HepG2 (cell line): ENCODE results near the gene FMNL2. TPM values are rescaled to one million over a fixed set of nuclear protein-coding genes. Genes with fewer than 3 reads are reported as not detected.

ENCODE experiments used
- CBX1 ChIP-seq: IDR thresholded peaks from one replicate; pipeline ENCODE4 v1.6.1; 2016; ENCODE audit warnings: antibody characterized with exemption, low read depth
- EEA1 ChIP-seq: sonication (generic); formaldehyde crosslinking; IDR thresholded peaks from 2 replicates; pipeline ENCODE4 v1.5.1; 2020; ENCODE audit warnings: mild to moderate bottlenecking, missing genetic modification reagents, borderline replicate concordance
- FIP1L1 ChIP-seq: fragments of 200-400 bp; formaldehyde crosslinking; IDR thresholded peaks from 2 replicates; pipeline ENCODE4 v1.6.1; 2018; ENCODE audit warnings: low read depth, mild to moderate bottlenecking, low read length, moderate library complexity, borderline replicate concordance; ENCODE audit not compliant: insufficient read depth
- HDAC2 ChIP-seq: sonication (generic); formaldehyde crosslinking; IDR thresholded peaks from 2 replicates; pipeline ENCODE4 v1.4.0; 2020; ENCODE audit warnings: missing genetic modification reagents
- JDP2 ChIP-seq: sonication (generic); formaldehyde crosslinking; IDR thresholded peaks from 2 replicates; pipeline ENCODE4 v1.8.1; 2022; ENCODE audit warnings: missing genetic modification reagents, borderline replicate concordance
- KLF11 ChIP-seq: IDR thresholded peaks from 2 replicates; pipeline ENCODE4 v1.6.1; 2016; ENCODE audit warnings: missing compliant biosample characterization
- MTA3 ChIP-seq: sonication (generic); formaldehyde crosslinking; IDR thresholded peaks from 2 replicates; pipeline ENCODE4 v1.4.0; 2020; ENCODE audit warnings: missing genetic modification reagents
- MZF1 ChIP-seq: sonication (generic); formaldehyde crosslinking; IDR thresholded peaks from 2 replicates; pipeline ENCODE4 v1.8.1; 2023; ENCODE audit warnings: mild to moderate bottlenecking, missing genetic modification reagents, borderline replicate concordance
- NCOR1 ChIP-seq: fragments of 200-600 bp; sonication (generic); IDR thresholded peaks from 2 replicates; pipeline ENCODE4 v1.7.0; 2017; ENCODE audit warnings: antibody characterized with exemption, low read length, borderline replicate concordance
- NFKB2 ChIP-seq: sonication (generic); formaldehyde crosslinking; IDR thresholded peaks from 2 replicates; pipeline ENCODE4 v1.4.0; 2020; ENCODE audit warnings: missing genetic modification reagents, borderline replicate concordance
- SOX13 ChIP-seq, 3 experiments: fragments of 450-650 bp in 1 of 3; sonication (generic) in 1 of 3; formaldehyde crosslinking in 1 of 3; IDR thresholded peaks in 2 of 3; conservative IDR thresholded peaks in 1 of 3; 2 replicates each; pipeline versions ENCODE4 v1.5.0 to v1.6.1; 2016 to 2020; ENCODE audit warnings: antibody characterized with exemption in 1 of 3, mild to moderate bottlenecking in 1 of 3, missing compliant biosample characterization in 1 of 3, missing genetic modification reagents in 1 of 3, moderate library complexity in 1 of 3
- TEAD3 ChIP-seq: optimal IDR thresholded peaks from 2 replicates; pipeline ENCODE3; 2016; ENCODE audit warnings: borderline replicate concordance
- TRIM22 ChIP-seq: fragments of 450-650 bp; IDR thresholded peaks from 2 replicates; pipeline ENCODE4 v1.6.1; 2017
- ZMYM2 ChIP-seq: sonication (generic); formaldehyde crosslinking; IDR thresholded peaks from 2 replicates; pipeline ENCODE4 v1.8.0; 2022; ENCODE audit warnings: mild to moderate bottlenecking, missing genetic modification reagents
- ZMYM3 ChIP-seq: sonication (generic); formaldehyde crosslinking; IDR thresholded peaks from 2 replicates; pipeline ENCODE4 v1.5.1; 2020; ENCODE audit warnings: mild to moderate bottlenecking, missing genetic modification reagents
- ZNF12 ChIP-seq: sonication (generic); formaldehyde crosslinking; IDR thresholded peaks from 2 replicates; pipeline ENCODE4 v1.5.0; 2020; ENCODE audit warnings: missing genetic modification reagents
- ZNF224 ChIP-seq: sonication (generic); formaldehyde crosslinking; IDR thresholded peaks from 2 replicates; pipeline ENCODE4 v1.5.0; 2020; ENCODE audit warnings: mild to moderate bottlenecking, missing genetic modification reagents
- ZNF263 ChIP-seq: sonication (generic); formaldehyde crosslinking; IDR thresholded peaks from 2 replicates; pipeline ENCODE4 v1.4.0; 2020; ENCODE audit warnings: missing genetic modification reagents
- ZNF512B ChIP-seq: sonication (generic); formaldehyde crosslinking; IDR thresholded peaks from 2 replicates; pipeline ENCODE4 v1.5.1; 2020; ENCODE audit warnings: missing genetic modification reagents, mild to moderate bottlenecking, borderline replicate concordance
- ZNF569 ChIP-seq: sonication (generic); formaldehyde crosslinking; IDR thresholded peaks from 2 replicates; pipeline ENCODE4 v1.5.0; 2020; ENCODE audit warnings: mild to moderate bottlenecking, missing genetic modification reagents, moderate library complexity, borderline replicate concordance
- polyA plus RNA-seq, 8 experiments: library from polyadenylated mRNA; depleted of rRNA in 3 of 8; stranded (reverse) in 7 of 8; unstranded in 1 of 8; fragments of >200 nt; fragmentation: Illumina TruSeq in 4 of 8; extraction: Trizol in 4 of 8; gene quantifications; 2 replicates each; pipeline versions ENCODE4 v1.2.1 to v1.2.3, GENCODE V29; 2011 to 2016; ENCODE audit warnings: low read depth in 4 of 8, missing spikeins in 1 of 8, mixed read lengths in 1 of 8; ENCODE audit not compliant: insufficient read depth in 1 of 8
- total RNA-seq, 5 experiments: library from RNA; depleted of rRNA; stranded (reverse); fragments of >200 nt; fragmentation: Illumina TruSeq; extraction: Trizol; gene quantifications; 2 replicates each; pipeline ENCODE4 v1.2.3, GENCODE V29; 2016; ENCODE audit warnings: low read depth in 1 of 5
- TF ChIP-seq, protein P1 (sequence below): sonication (generic); formaldehyde crosslinking; IDR thresholded peaks from 2 replicates; pipeline ENCODE4 v1.4.0; 2020; ENCODE audit warnings: mild to moderate bottlenecking, low read depth, missing genetic modification reagents
- TF ChIP-seq, protein P2 (sequence below): sonication (generic); formaldehyde crosslinking; IDR thresholded peaks from 2 replicates; pipeline ENCODE4 v1.4.0; 2020; ENCODE audit warnings: missing genetic modification reagents, borderline replicate concordance

The FMNL2 gene
- total and polyA plus RNA-seq, 2 of the 13 experiments (the other 11 are each of a cell fraction or from before 2014, with no cell fraction given), result 66.5 to 67.7 TPM

GRCh38 chr2:152635635-152636298, 300.8 kb downstream of the FMNL2 start (continued):
- TF ChIP-seq, protein P1, sequence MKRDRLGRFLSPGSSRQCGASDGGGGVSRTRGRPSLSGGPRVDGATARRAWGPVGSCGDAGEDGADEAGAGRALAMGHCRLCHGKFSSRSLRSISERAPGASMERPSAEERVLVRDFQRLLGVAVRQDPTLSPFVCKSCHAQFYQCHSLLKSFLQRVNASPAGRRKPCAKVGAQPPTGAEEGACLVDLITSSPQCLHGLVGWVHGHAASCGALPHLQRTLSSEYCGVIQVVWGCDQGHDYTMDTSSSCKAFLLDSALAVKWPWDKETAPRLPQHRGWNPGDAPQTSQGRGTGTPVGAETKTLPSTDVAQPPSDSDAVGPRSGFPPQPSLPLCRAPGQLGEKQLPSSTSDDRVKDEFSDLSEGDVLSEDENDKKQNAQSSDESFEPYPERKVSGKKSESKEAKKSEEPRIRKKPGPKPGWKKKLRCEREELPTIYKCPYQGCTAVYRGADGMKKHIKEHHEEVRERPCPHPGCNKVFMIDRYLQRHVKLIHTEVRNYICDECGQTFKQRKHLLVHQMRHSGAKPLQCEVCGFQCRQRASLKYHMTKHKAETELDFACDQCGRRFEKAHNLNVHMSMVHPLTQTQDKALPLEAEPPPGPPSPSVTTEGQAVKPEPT (CRISPR knock-in tag), result no peak
- TF ChIP-seq ZMYM2 (CRISPR knock-in tag) (no peak), FIP1L1 (no peak), HDAC2 (CRISPR knock-in tag) (no peak), ZNF569 (CRISPR knock-in tag) (no peak), NFKB2 (CRISPR knock-in tag) (peak; percentile 29; the same call in 1 of the 2 replicates), EEA1 (CRISPR knock-in tag) (no peak), ZNF12 (CRISPR knock-in tag) (no peak), JDP2 (no peak), MTA3 (CRISPR knock-in tag) (no peak), ZNF224 (CRISPR knock-in tag) (no peak), TRIM22 (no peak), TEAD3 (CRISPR knock-in tag) (peak; percentile 42), ZMYM3 (no peak), KLF11 (CRISPR knock-in tag) (no peak), MZF1 (no peak), ZNF263 (CRISPR knock-in tag) (no peak), NCOR1 (no peak), CBX1 (no peak), SOX13 (IDR thresholded peaks at IDR 0.05) (no peak), SOX13 (CRISPR knock-in tag; conservative IDR thresholded peaks at IDR 0.05 in 1 of 2, IDR thresholded peaks at IDR 0.05 in 1 of 2) (no peak; a peak in 1 of 4 replicates), ZNF512B (CRISPR knock-in tag) (no peak)
- TF ChIP-seq, protein P2, sequence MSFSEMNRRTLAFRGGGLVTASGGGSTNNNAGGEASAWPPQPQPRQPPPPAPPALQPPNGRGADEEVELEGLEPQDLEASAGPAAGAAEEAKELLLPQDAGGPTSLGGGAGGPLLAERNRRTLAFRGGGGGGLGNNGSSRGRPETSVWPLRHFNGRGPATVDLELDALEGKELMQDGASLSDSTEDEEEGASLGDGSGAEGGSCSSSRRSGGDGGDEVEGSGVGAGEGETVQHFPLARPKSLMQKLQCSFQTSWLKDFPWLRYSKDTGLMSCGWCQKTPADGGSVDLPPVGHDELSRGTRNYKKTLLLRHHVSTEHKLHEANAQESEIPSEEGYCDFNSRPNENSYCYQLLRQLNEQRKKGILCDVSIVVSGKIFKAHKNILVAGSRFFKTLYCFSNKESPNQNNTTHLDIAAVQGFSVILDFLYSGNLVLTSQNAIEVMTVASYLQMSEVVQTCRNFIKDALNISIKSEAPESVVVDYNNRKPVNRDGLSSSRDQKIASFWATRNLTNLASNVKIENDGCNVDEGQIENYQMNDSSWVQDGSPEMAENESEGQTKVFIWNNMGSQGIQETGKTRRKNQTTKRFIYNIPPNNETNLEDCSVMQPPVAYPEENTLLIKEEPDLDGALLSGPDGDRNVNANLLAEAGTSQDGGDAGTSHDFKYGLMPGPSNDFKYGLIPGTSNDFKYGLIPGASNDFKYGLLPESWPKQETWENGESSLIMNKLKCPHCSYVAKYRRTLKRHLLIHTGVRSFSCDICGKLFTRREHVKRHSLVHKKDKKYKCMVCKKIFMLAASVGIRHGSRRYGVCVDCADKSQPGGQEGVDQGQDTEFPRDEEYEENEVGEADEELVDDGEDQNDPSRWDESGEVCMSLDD, result no peak
